ENCODE data around the gene ARSB. TPM values are rescaled to one million over a fixed set of nuclear protein-coding genes. Genes with fewer than 3 reads are reported as not detected.

The ARSB gene
- total and polyA plus RNA-seq, 10 of the 15 experiments (the other 5 are each of a cell fraction or from before 2014, with no cell fraction given): 1.2 to 8.2 (median 6.1) TPM

- ATAC-seq (peak; percentile 88), FAIRE-seq (no peak), DNase-seq (ENCODE audit: low read depth, low spot score) (no peak)
- ChIA-PET CTCF (interaction anchor here (0.6 to 9.1 kb wide), 70 partner anchors 7 to 655 kb away, joined by 3 to 268 read pairs (median 4); partner anchors contain the start of gene ARSB), SMC1A (ENCODE audit: uncharacterized antibody, unreplicated experiment) (interaction anchor here (0.7 to 6.8 kb wide), 43 partner anchors 10 to 580 kb away, joined by 3 to 143 read pairs (median 4); no protein-coding TSS in a partner anchor), POLR2A (interaction anchor here (0.9 kb wide), 1 partner anchor 67 kb away, joined by 3 read pairs; no protein-coding TSS in a partner anchor), RAD21 (ENCODE audit: unreplicated experiment) (interaction anchor here (0.6 to 5.4 kb wide), 33 partner anchors 8 to 579 kb away, joined by 3 to 93 read pairs (median 4); no protein-coding TSS in a partner anchor)
- Histone ChIP-seq H3K27ac (ENCODE audit: control insufficient read depth, insufficient read depth) (no peak overlapping the region), H4K20me1 (ENCODE audit: control insufficient read depth, insufficient read depth) (no peaks in the 10 kb centered on the region), H2AFZ (ENCODE audit: control insufficient read depth, low read depth, low read length) (no peak overlapping the region; the same call in 1 of the 2 replicates), H3K27me3 (replicated peaks in 1 of 2; ENCODE audit: control insufficient read depth in 2 of 2, insufficient read depth in 2 of 2, low read length in 1 of 2) (no peaks in the 10 kb centered on the region), H3K9me3 (replicated peaks; ENCODE audit: control insufficient read depth, insufficient read depth, low read length) (no peaks in the 10 kb centered on the region; the same call in 1 of the 3 replicates), H3K4me2 (ENCODE audit: control insufficient read depth, insufficient read depth) (no peak overlapping the region), H3K4me1 (ENCODE audit: control insufficient read depth, insufficient read depth, low read length) (peaks cover 6% of the 10 kb centered on the region), H3K9ac (ENCODE audit: control insufficient read depth, insufficient read depth, low read length) (no peak overlapping the region), H3K36me3 (ENCODE audit: control insufficient read depth in 2 of 2, insufficient read depth in 2 of 2, low read length in 1 of 2) (no peaks in the 10 kb centered on the region), H3K79me2 (ENCODE audit: control insufficient read depth, insufficient read depth, low read length) (no peaks in the 10 kb centered on the region), H3K4me3 (no peak overlapping the region)
- in situ Hi-C loops (cut with MboI) (loop anchor here (5.0 to 10.0 kb wide), 2 partner anchors 62 to 565 kb away; no protein-coding TSS in a partner anchor), intact Hi-C loops (cut with micrococcal nuclease; ENCODE audit: unreplicated experiment) (loop anchor here (2.0 to 10.0 kb wide), 4 partner anchors 65 to 565 kb away; no protein-coding TSS in a partner anchor)
- TF ChIP-seq SMC3 (IDR thresholded peaks at IDR 0.05; ENCODE audit: borderline replicate concordance, low read length): peak; percentile 82
- peak; percentile 65 to 86 (median 77) for TF ChIP-seq CTCF (IDR thresholded peaks at IDR 0.05 in 2 of 3, conservative IDR thresholded peaks at IDR 0.05 in 1 of 3; ENCODE audit: control insufficient read depth in 2 of 3, extremely low read depth in 1 of 3, insufficient read depth in 1 of 3, low read depth in 3 of 3, low read length in 3 of 3)
- no peak for TF ChIP-seq GATAD2B (conservative IDR thresholded peaks at IDR 0.05; ENCODE audit: low read depth)
- no peak for TF ChIP-seq NR2C1 (IDR thresholded peaks at IDR 0.05)
- TF ChIP-seq RAD21 (IDR thresholded peaks at IDR 0.05; ENCODE audit: insufficient read depth, low read depth, low read length): peak; percentile 94
- no peak for TF ChIP-seq CBX5 (IDR thresholded peaks at IDR 0.05; ENCODE audit: low read depth)
- TF ChIP-seq STAT1 (conservative IDR thresholded peaks at IDR 0.05): no peak
- no TSS peak for BruUV-seq (replicated peaks)
- WGBS (ENCODE audit: insufficient coverage, insufficient replicate concordance, low lambda C conversion rate, missing lambda C conversion rate): 4% methylated on average over 3 of the region's 3 CpGs
Observed at GRCh38 chr5:78899922-78900362, 85.2 kb downstream of the ARSB start.

Measured in GM12878 (cell line).